ENCODE results near the gene PTPN2.

- TF ChIP-seq, protein P1, sequence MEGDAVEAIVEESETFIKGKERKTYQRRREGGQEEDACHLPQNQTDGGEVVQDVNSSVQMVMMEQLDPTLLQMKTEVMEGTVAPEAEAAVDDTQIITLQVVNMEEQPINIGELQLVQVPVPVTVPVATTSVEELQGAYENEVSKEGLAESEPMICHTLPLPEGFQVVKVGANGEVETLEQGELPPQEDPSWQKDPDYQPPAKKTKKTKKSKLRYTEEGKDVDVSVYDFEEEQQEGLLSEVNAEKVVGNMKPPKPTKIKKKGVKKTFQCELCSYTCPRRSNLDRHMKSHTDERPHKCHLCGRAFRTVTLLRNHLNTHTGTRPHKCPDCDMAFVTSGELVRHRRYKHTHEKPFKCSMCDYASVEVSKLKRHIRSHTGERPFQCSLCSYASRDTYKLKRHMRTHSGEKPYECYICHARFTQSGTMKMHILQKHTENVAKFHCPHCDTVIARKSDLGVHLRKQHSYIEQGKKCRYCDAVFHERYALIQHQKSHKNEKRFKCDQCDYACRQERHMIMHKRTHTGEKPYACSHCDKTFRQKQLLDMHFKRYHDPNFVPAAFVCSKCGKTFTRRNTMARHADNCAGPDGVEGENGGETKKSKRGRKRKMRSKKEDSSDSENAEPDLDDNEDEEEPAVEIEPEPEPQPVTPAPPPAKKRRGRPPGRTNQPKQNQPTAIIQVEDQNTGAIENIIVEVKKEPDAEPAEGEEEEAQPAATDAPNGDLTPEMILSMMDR (IDR thresholded peaks at IDR 0.05) = no peak
- no peak for TF ChIP-seq POLR2A (IDR thresholded peaks at IDR 0.05)
Measured at GRCh38 chr18:12837747-12838146, 46.3 kb downstream of the PTPN2 start.
